Measurements from ENCODE around the gene ESPNL.
"Not testable (repeated sequence)": the region's sequence is repeated elsewhere in the genome, so short reads cannot be mapped to it uniquely, and the experiment has no call there.

Gene ESPNL

DNA sequence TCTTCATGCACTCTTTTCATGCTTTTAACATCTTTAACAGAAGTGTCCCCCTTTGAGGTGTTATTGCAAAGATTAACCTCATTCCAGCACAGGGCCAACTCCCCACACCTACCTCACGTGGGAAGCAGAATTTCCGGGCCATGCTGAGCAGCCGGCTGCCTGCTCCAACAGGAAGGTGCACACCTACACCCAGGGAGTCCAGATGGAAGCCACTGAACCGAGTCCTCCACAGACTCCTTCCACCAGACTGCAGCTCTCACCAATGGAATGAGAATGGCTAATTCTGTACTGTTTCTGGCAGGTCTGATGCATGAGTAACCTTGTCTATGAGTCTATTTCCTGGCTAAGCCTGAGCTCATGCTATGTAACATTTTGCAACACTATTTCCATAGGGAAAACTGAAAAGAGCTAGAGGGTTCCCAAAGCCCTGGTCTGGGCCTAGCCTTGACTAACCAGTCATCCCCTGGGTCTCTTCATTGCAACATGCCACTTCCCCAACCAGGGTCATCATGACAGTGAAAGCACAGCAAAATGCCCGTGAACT is 69.6 kb downstream of the ESPNL start:
- no peaks in the 10 kb centered on the region for H3K36me3 ChIP-seq (ENCODE audit: control insufficient read depth, insufficient read depth, low read length)
- no peaks in the 10 kb centered on the region for H3K27me3 ChIP-seq (ENCODE audit: control insufficient read depth, insufficient read depth, low read length)
- TF ChIP-seq, protein P1, sequence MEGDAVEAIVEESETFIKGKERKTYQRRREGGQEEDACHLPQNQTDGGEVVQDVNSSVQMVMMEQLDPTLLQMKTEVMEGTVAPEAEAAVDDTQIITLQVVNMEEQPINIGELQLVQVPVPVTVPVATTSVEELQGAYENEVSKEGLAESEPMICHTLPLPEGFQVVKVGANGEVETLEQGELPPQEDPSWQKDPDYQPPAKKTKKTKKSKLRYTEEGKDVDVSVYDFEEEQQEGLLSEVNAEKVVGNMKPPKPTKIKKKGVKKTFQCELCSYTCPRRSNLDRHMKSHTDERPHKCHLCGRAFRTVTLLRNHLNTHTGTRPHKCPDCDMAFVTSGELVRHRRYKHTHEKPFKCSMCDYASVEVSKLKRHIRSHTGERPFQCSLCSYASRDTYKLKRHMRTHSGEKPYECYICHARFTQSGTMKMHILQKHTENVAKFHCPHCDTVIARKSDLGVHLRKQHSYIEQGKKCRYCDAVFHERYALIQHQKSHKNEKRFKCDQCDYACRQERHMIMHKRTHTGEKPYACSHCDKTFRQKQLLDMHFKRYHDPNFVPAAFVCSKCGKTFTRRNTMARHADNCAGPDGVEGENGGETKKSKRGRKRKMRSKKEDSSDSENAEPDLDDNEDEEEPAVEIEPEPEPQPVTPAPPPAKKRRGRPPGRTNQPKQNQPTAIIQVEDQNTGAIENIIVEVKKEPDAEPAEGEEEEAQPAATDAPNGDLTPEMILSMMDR (IDR thresholded peaks at IDR 0.05), result no peak
- H3K79me2 ChIP-seq, result peaks cover 3% of the 10 kb centered on the region
- no peaks in the 10 kb centered on the region for H3K9me3 ChIP-seq (ENCODE audit: control insufficient read depth, low read length)
- no peak overlapping the region for H3K4me2 ChIP-seq (ENCODE audit: low read length)
- H3K27ac ChIP-seq, result no peak overlapping the region
- H3K4me3 ChIP-seq (ENCODE audit: low read depth, low read length), result no peak overlapping the region
- H3K4me1 ChIP-seq, result peaks cover 3% of the 10 kb centered on the region
- no peak overlapping the region for H3K9ac ChIP-seq
- H2AFZ ChIP-seq, result no peak overlapping the region

DNA sequence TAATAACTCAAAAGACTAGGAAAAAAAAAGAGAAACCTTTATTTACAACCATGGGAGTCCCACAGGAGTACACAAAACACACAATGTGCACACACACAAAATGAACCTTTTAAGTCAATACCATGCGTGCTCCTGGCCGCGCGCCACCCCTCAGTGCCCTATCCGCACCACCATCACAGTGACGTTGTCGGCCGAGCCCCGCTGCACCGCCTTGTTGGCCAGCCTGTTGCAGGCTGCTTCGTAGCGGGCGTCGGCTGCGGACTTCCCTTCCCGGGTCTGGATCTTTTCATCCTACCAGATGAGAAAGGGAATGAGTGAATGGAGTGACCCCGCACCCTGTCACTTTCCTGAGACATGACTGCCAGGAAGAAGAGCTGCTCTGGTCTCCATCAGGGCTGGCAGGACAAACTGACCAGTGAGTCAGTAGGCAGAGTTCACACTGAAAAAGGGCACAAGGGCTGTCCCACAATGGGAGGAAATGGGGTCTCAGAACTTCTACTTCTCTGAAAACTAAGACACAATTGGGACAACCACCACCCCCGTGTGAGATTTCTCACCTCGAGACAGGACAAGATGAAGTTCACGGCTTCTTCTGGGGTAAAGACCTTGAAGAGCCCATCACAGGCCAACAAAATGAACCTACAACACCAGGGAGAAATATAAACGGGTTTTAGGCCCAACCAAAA is 70.4 kb downstream of the ESPNL start:
- Histone ChIP-seq H3K27me3 (ENCODE audit: control insufficient read depth, insufficient read depth, low read length) (no peaks in the 10 kb centered on the region), H3K9ac (no peak overlapping the region), H3K9me3 (ENCODE audit: control insufficient read depth, low read length) (no peaks in the 10 kb centered on the region), H3K4me2 (ENCODE audit: low read length) (no peak overlapping the region), H3K79me2 (peaks cover 3% of the 10 kb centered on the region), H3K36me3 (ENCODE audit: control insufficient read depth, insufficient read depth, low read length) (no peaks in the 10 kb centered on the region), H3K4me3 (ENCODE audit: low read depth, low read length) (no peak overlapping the region), H3K4me1 (peaks cover 3% of the 10 kb centered on the region), H2AFZ (no peak overlapping the region), H3K27ac (no peak overlapping the region)
- TF ChIP-seq, protein P1 (IDR thresholded peaks at IDR 0.05), result no peak

- H3K4me2 ChIP-seq (ENCODE audit: low read length); H3K79me2 ChIP-seq; H3K27ac ChIP-seq; H3K27me3 ChIP-seq (ENCODE audit: control insufficient read depth, insufficient read depth, low read length); H3K9me3 ChIP-seq (ENCODE audit: control insufficient read depth, low read length); H3K9ac ChIP-seq; H3K4me3 ChIP-seq (ENCODE audit: low read depth, low read length); H3K36me3 ChIP-seq (ENCODE audit: control insufficient read depth, insufficient read depth, low read length); H2AFZ ChIP-seq; H3K4me1 ChIP-seq: not testable (repeated sequence)
These were observed 70.9 kb downstream of the ESPNL start for GRCh38 chr2:238171072-238171431.

DNA sequence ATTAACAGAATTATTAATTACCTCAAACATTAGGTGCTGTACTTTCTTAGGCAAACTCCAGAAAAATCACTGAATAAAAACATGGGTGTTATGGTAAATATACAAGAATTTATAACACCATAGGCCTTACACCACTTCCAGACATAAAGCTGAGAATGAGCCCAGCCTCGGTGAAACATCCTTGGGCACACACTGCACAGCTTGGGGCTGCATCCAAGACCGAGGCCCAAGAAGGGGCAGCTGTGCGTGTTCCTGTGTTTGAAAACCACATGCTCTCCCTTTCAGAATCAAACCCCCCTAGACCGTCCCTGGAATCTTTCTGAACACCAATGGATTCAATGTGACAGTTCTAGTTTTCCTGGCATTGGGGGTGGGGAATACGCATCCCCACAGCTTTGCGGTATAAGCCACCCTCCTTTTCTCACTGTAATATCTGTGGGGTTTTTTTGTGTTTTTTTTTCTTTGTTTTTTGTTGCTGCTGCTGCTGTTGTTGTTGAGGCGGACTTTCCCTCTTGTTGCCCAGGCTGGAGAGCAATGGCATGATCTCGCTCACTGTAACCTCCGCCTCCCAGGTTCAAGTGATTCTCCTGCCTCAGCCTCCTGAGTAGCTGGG is 71.5 kb downstream of the ESPNL start:
- Histone ChIP-seq H3K9ac (no peak overlapping the region), H3K79me2 (peaks cover 3% of the 10 kb centered on the region), H3K27ac (no peak overlapping the region), H3K27me3 (ENCODE audit: control insufficient read depth, insufficient read depth, low read length) (no peaks in the 10 kb centered on the region), H3K4me1 (no peaks in the 10 kb centered on the region), H3K4me2 (ENCODE audit: low read length) (no peak overlapping the region), H3K9me3 (ENCODE audit: control insufficient read depth, low read length) (no peaks in the 10 kb centered on the region), H3K36me3 (ENCODE audit: control insufficient read depth, insufficient read depth, low read length) (no peaks in the 10 kb centered on the region), H3K4me3 (ENCODE audit: low read depth, low read length) (no peak overlapping the region), H2AFZ (no peak overlapping the region)
- TF ChIP-seq, protein P1 (IDR thresholded peaks at IDR 0.05), result no peak

DNA sequence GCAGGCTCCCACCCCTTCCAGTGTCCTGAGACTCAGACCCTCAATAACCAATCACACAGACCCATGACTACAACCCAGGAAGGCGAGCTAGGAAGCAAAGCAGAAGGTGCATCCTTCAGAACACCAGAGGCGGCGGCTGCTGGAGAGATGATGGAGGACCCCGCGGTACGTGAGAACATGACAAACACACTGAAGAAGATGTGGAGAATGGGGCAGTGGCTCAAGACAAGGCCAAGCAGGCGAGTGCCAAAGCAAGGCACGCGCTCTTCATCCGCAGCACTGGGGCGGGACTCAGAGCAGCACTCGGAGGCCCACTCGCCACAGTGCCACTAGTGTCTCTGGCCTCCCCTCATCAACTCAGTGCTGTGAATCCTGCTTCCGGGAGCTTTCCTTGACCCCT is 72.3 kb downstream of the ESPNL start:
- H3K9ac ChIP-seq, result no peak overlapping the region
- no peak overlapping the region for H3K27ac ChIP-seq
- no peak overlapping the region for H3K4me3 ChIP-seq (ENCODE audit: low read depth, low read length)
- no peaks in the 10 kb centered on the region for H3K36me3 ChIP-seq (ENCODE audit: control insufficient read depth, insufficient read depth, low read length)
- no peaks in the 10 kb centered on the region for H3K4me1 ChIP-seq
- TF ChIP-seq, protein P1 (IDR thresholded peaks at IDR 0.05), result no peak
- H3K4me2 ChIP-seq (ENCODE audit: low read length), result no peak overlapping the region
- no peaks in the 10 kb centered on the region for H3K27me3 ChIP-seq (ENCODE audit: control insufficient read depth, insufficient read depth, low read length)
- peaks cover 3% of the 10 kb centered on the region for H3K79me2 ChIP-seq
- no peaks in the 10 kb centered on the region for H3K9me3 ChIP-seq (ENCODE audit: control insufficient read depth, low read length)
- no peak overlapping the region for H2AFZ ChIP-seq

Data from parathyroid adenoma (tissue), 2 donors.